ENCODE results near the gene MYO3A. TPM values are rescaled to one million over a fixed set of nuclear protein-coding genes. Genes with fewer than 3 reads are reported as not detected.

The MYO3A gene
- total RNA-seq, 4 donors from 2014 or later, result 0.21 to 0.39 (median 0.22) TPM; not detected in 1

DNA sequence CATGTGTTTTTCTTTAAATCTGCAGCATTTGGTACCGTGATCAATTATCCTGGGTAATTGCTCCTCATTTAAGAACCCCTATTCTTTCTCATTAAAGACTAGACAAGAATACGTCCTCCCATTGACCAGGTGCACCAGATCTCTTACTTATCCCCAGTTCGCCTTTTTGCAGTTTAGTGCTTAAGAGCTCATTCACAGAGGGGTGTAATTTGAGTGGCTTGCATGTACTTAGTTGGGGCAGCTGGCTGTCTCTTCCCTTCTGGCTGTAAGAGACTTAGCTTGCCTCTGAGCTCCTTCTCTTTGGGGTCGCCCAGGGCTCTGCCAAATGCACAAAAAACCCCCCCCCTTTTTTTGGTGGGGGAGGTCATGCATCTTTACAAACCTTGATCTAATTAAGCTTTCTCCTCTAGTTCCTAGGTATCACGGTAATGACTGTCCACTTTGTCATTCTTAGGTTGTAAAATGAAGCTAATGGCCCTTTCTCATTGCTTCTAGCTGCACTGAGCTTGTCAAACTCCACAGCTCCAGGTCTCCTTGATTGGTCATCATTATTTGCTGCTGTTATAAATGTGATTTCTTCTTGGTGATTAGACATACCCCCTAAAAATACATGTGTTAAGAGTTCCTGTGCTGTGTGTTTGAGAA, 308.8 kb downstream of the MYO3A start:
- Histone ChIP-seq H3K27ac (no peak overlapping the region), H3K36me3 (no peaks in the 10 kb centered on the region), H3K27me3 (no peaks in the 10 kb centered on the region), H3K9me3 (no peaks in the 10 kb centered on the region), H3K4me3 (no peak overlapping the region), H3K4me1 (no peaks in the 10 kb centered on the region)
- DNase-seq (ENCODE audit: low spot score in 2 of 2), result no peak
- TF ChIP-seq POLR2A (IDR thresholded peaks at IDR 0.05), result no peak
- TF ChIP-seq EP300 (IDR thresholded peaks at IDR 0.05), result no peak
- TF ChIP-seq CTCF (IDR thresholded peaks at IDR 0.05), result no peak
- WGBS, 2 donors, result 13 to 15% methylated on average over 5 of the region's 5 CpGs

GRCh38 chr10:26243351-26243720, 309.3 kb downstream of the MYO3A start:
- DNase-seq (ENCODE audit: low spot score in 2 of 2), result no peak

DNA sequence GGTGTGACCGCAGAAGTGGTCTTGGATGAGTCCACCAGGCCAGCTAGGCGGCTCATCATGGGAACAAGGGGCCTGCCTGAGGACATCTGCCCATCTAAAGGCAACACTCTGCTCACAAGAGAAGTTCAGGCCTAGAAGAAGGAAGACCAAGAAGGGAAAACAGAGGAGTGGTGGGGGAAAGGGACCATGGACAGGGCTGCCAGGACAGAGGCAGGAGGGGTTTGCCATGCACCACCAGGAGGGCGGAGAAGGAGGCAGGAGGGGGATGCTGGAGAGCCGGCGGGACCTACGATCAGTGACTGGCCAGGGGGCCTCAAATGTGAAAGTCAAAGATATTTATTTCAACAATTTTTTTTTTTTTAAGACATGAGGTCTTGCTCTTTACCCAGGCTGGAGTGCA, 315.7 kb downstream of the MYO3A start:
- no peak overlapping the region for H3K27ac ChIP-seq
- H3K27me3 ChIP-seq, result no peaks in the 10 kb centered on the region
- TF ChIP-seq EP300 (IDR thresholded peaks at IDR 0.05) (no peak), POLR2A (IDR thresholded peaks at IDR 0.05) (no peak), CTCF (IDR thresholded peaks at IDR 0.05) (no peak)
- H3K4me3 ChIP-seq, result no peak overlapping the region
- no peaks in the 10 kb centered on the region for H3K4me1 ChIP-seq
- H3K36me3 ChIP-seq, result no peaks in the 10 kb centered on the region
- no peaks in the 10 kb centered on the region for H3K9me3 ChIP-seq
- WGBS, 2 donors, result 78 to 91% methylated on average over 6 of the region's 6 CpGs
- no peak for DNase-seq (ENCODE audit: low spot score in 2 of 2)

More at GRCh38 chr10:26243351-26243720, 309.3 kb downstream of the MYO3A start:
- no peak overlapping the region for H3K27ac ChIP-seq
- no peaks in the 10 kb centered on the region for H3K27me3 ChIP-seq
- H3K4me1 ChIP-seq, result no peaks in the 10 kb centered on the region
- H3K36me3 ChIP-seq, result no peaks in the 10 kb centered on the region
- TF ChIP-seq CTCF (IDR thresholded peaks at IDR 0.05) (no peak), POLR2A (IDR thresholded peaks at IDR 0.05) (no peak), EP300 (IDR thresholded peaks at IDR 0.05) (no peak)
- H3K9me3 ChIP-seq, result no peaks in the 10 kb centered on the region
- WGBS, 2 donors, result 12 to 31% methylated on average over 5 of the region's 5 CpGs
- no peak overlapping the region for H3K4me3 ChIP-seq

DNA sequence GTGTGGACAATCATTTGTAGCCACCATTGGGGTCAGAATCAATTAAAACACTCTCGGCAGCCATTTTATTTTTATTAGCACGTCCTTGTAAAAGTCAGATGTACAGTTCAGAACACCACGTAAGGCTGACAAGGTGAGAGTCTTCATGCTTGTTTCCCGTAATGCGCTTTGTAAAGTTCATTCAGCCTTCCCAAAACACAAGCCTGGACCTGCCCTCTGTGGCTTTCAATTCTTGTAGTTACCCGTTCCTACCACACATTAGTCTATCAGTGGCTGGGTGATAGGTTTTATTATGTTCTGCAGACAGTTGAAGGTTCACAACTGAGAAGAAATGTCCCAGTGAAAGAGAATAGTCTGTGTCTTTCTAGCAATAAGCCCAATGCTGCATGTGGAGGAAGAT, 317.9 kb downstream of the MYO3A start:
- 88 to 90% methylated on average over 6 of the region's 6 CpGs for WGBS, 2 donors
- no peak for TF ChIP-seq CTCF (IDR thresholded peaks at IDR 0.05)
- no peak for TF ChIP-seq EP300 (IDR thresholded peaks at IDR 0.05)
- no peak for DNase-seq (ENCODE audit: low spot score in 2 of 2)
- H3K4me3 ChIP-seq, result no peak overlapping the region
- no peaks in the 10 kb centered on the region for H3K36me3 ChIP-seq
- no peaks in the 10 kb centered on the region for H3K9me3 ChIP-seq
- H3K27ac ChIP-seq, result no peak overlapping the region
- no peaks in the 10 kb centered on the region for H3K27me3 ChIP-seq
- no peaks in the 10 kb centered on the region for H3K4me1 ChIP-seq

- Histone ChIP-seq H3K4me1 (no peaks in the 10 kb centered on the region), H3K36me3 (no peaks in the 10 kb centered on the region), H3K9me3 (no peaks in the 10 kb centered on the region), H3K27me3 (no peaks in the 10 kb centered on the region), H3K4me3 (no peak overlapping the region), H3K27ac (no peak overlapping the region)
- no peak for DNase-seq (ENCODE audit: low spot score in 2 of 2)
- TF ChIP-seq CTCF (IDR thresholded peaks at IDR 0.05) (no peak), POLR2A (IDR thresholded peaks at IDR 0.05) (no peak), EP300 (IDR thresholded peaks at IDR 0.05) (no peak)
- WGBS, 2 donors, result 76 to 84% methylated on average over 7 of the region's 7 CpGs
Observed at GRCh38 chr10:26254616-26255015, 320.6 kb downstream of the MYO3A start.

All from tibial nerve (tissue), 4 donors.